GM20431 (cell line): ENCODE results near the gene RIPK3.
"Not testable (repeated sequence)": the region's sequence is repeated elsewhere in the genome, so short reads cannot be mapped to it uniquely, and the experiment has no call there.

Source experiments
- in situ Hi-C: fragments of 300-500 bp; cut with MseI, MboI; formaldehyde crosslinking; loops from one replicate; pipeline ENCODE4 v1.15.0; 2020; ENCODE audit warnings: low sequenced_read_pairs; ENCODE audit not compliant: unreplicated experiment

RIPK3 gene

GRCh38 chr14:24349742-24350141 is 10.0 kb upstream of the RIPK3 start:
- in situ Hi-C loops, result no loop called here

GRCh38 chr14:24348186-24348585 is 8.4 kb upstream of the RIPK3 start:
- in situ Hi-C loops, result no loop called here

DNA sequence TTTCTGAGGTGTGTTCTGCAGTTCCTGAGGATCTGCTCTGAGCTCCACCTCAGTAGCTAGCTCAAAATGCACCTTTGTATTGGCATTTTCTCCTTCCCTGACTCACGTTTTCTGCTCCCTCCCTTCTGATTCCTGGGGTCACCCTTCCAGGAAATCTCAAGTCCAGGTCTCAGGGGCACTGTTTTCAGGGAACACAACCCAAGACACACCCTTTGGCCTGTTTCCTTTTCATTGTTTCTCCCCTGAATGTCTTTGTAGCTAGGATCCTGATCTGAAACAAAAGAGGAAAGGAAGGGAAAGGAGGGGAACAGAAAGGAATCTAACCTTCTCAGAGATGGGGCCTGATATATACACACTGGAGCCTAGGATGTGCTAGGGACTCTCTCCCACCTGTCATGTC is 7.3 kb upstream of the RIPK3 start:
- in situ Hi-C loops, result no loop called here

- in situ Hi-C loops, result no loop called here
Observed at GRCh38 chr14:24343795-24344660, 4.2 kb upstream of the RIPK3 start.

DNA sequence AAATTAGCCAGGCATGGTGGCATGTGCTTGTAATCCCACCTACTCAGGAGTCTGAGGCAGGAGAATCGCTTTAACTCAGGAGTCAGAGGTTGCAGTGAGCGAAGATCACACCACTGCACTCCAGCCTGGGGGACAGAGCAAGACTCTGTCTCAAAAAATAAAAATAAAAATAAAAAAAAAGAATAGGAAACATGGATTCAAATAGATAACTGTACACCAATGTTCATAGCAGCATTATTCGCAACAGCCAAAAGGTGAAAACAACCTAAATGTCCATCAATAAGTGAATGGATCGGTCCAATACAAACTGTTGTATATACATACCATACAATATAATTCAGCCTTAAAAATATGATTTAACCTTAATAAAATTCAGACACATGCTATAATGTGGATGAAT is 3.1 kb upstream of the RIPK3 start:
- in situ Hi-C loops, result no loop called here

- in situ Hi-C loops, result no loop called here
Observed at GRCh38 chr14:24340606-24341005, 815 bp upstream of the RIPK3 start.

GRCh38 chr14:24338843-24339242 is 948 bp downstream of the RIPK3 start:
- in situ Hi-C loops, result loop anchor here (10.0 kb wide), 1 partner anchor 96 kb away; no protein-coding TSS in a partner anchor

- in situ Hi-C loops, result loop anchor here (10.0 kb wide), 1 partner anchor 97 kb away; no protein-coding TSS in a partner anchor
Observed at GRCh38 chr14:24337824-24338175, 2.0 kb downstream of the RIPK3 start.

GRCh38 chr14:24337144-24337823 is 2.5 kb downstream of the RIPK3 start:
- in situ Hi-C loops, result loop anchor here (10.0 kb wide), 1 partner anchor 98 kb away; no protein-coding TSS in a partner anchor

DNA sequence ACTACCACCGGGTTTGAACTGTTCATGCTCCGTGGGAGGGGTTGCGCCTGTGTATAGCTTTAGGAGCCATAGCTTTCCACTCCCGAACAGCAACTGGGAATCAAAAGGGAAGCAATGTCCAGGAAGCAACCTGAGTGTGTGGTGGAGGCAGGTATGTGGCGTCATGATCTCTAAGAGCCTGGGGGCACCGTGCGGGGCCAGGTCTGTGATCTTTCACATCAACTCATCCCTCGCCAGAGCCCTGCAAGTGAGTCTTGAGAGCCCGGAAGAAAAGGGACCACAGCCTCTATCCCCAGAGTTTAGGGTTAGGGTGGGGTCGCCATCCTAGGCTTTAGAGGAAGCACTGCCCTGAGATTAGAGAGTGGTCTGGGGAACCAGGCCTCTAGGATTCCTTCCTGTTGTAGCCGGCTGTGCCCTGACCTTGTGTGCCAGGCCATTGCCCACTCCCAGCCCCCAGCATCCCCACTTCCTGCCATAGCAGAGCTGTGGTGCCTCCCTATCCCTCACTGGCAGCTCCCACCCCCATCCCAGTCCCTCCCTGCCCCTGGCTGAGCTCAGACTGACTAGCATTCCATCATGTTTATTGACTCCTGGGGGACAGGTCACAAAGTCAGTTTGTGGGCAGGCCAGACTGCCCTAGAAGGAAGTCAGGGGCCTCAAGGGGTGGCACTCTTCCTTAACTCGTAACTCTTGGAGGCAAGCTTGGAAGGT is 4.2 kb downstream of the RIPK3 start:
- in situ Hi-C loops, result loop anchor here (10.0 kb wide), 1 partner anchor 99 kb away; no protein-coding TSS in a partner anchor

- in situ Hi-C loops, result loop anchor here (10.0 kb wide), 1 partner anchor 100 kb away; no protein-coding TSS in a partner anchor
Observed at GRCh38 chr14:24334431-24335291, 5.1 kb downstream of the RIPK3 start, which contains the start of gene ADCY4. Gene ADCY4 (minus strand): TSS chr14:24335071. CDS start chr14:24334652, 419 bp downstream.

DNA sequence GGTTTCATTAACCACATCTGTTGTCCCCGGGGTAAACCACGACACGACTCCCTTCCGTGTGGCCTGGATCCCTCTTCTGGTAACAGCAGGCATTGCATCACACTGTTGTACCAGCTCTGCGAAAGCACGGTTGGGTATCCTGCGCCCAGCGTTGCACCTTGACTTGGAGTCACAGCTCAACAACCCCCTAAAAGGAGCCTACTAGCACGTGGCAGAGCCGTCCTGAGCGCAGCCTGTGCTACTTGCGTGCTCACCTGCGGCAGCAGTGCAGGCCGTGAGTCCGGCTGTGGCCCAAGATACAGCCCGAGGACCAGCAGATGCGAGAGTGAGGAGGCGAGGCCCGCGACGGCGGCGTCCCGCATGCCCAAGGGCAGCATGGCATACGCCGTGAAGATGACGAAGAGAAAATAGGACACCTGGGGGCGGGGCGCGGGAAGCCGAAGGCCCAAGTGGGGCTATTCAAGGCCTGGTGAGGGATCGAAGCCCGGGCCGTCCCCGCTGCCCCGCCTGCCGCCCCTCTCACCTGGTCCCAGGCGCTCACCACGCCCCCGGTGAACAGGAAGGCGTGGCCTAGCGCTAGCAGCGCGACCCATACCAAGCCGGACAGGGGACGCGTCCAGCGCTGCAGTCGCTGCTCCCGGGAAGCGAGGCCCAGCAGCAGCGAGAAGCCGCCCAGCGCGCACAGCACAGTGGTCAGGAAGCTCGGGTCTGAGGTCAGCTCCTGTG is 7.4 kb downstream of the RIPK3 start:
- in situ Hi-C loops, result loop anchor here (10.0 kb wide), 1 partner anchor 102 kb away; no protein-coding TSS in a partner anchor

DNA sequence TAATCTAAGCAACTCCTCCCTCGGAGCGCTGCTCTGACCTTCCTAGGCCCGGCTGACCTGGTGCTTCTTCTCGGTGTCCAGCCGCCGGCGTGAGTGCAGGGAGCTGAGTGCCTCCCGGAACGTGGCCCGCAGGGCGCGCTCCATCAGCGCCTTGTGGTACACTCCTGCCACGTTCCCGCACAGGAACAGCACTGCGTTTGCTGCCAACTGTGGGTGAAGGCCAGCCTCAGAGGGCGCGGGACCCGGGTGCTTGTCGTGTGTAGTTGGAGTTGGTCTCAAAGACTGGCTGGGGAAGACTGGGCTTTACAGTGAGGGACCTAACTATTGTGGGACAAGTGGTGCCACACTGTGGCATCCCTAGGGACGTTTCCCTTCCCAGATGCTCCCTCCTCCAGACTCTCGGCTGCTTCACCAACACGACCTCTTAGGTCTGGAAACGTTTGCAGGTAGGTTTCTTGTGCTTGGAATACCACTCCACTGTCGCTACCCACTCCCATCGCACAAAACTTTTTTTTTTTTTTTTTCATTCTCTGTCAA is 8.0 kb downstream of the RIPK3 start:
- in situ Hi-C loops, result loop anchor here (10.0 kb wide), 1 partner anchor 103 kb away; no protein-coding TSS in a partner anchor

GRCh38 chr14:24330973-24331674 is 8.7 kb downstream of the RIPK3 start:
- in situ Hi-C loops, result loop anchor here (10.0 kb wide), 1 partner anchor 104 kb away; no protein-coding TSS in a partner anchor

- in situ Hi-C loops, result loop anchor here (10.0 kb wide), 1 partner anchor 105 kb away; no protein-coding TSS in a partner anchor
Observed at GRCh38 chr14:24329736-24330135, 10.1 kb downstream of the RIPK3 start.

DNA sequence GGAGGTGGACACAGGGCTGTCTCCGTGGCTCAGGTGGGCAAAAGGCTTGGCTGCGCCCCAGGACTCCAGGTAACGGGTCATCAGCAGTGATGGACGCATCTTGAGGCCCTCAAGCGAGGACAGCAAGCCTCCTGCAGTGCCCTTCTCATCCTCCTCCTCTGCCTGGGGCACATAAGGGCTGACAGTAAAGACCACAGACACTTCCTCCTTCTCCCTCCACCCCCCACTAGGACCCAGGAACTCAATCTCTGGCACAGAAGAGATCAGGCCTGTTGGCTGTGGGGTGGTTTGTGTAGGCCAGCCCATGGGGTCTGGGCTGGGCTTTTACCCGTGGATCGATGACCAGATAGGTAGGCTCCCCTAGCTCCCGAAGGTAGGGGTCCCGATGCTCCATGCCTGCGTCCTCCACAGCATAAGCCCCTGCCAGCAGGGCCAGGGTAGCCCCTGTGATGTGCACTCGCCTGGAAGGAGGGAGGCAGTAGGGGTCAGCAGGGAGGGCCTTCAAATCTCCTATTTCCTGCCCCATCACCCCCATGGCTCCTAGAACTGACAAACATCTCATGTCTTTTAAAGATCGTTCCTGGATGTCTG is 10.6 kb downstream of the RIPK3 start:
- in situ Hi-C loops, result no loop called here

- in situ Hi-C loops, result not testable (repeated sequence)
Observed at GRCh38 chr14:24327914-24328313, 11.9 kb downstream of the RIPK3 start.
